ENCODE data around the gene ARIH2. TPM values are rescaled to one million over a fixed set of nuclear protein-coding genes. Genes with fewer than 3 reads are reported as not detected.

ARIH2 gene
- total RNA-seq, 1 experiment from 2014 or later = 119 TPM

GRCh38 chr3:48928679-48929078 lies 10.0 kb downstream of the ARIH2 start:
- DNase-seq (ENCODE audit: low read depth) = peak; percentile 51

- DNase-seq (ENCODE audit: low read depth) = no peak
Measured at GRCh38 chr3:48929358-48930035, 10.9 kb downstream of the ARIH2 start.

- no peak for DNase-seq (ENCODE audit: low read depth)
Measured at GRCh38 chr3:48930590-48930989, 11.9 kb downstream of the ARIH2 start.

- no peak for DNase-seq (ENCODE audit: low read depth)
Measured at GRCh38 chr3:48931944-48932580, 13.4 kb downstream of the ARIH2 start.

- DNase-seq (ENCODE audit: low read depth) = no peak
Measured at GRCh38 chr3:48934333-48934991, 15.8 kb downstream of the ARIH2 start.

GRCh38 chr3:48935530-48935929 lies 16.9 kb downstream of the ARIH2 start:
- no peak for DNase-seq (ENCODE audit: low read depth)

GRCh38 chr3:48938156-48938555 lies 19.5 kb downstream of the ARIH2 start:
- DNase-seq (ENCODE audit: low read depth) = no peak

- no peak for DNase-seq (ENCODE audit: low read depth)
Measured at GRCh38 chr3:48938689-48939088, 20.0 kb downstream of the ARIH2 start.

- no peak for DNase-seq (ENCODE audit: low read depth)
Measured at GRCh38 chr3:48945432-48945831, 26.8 kb downstream of the ARIH2 start.

GRCh38 chr3:48945891-48946549 lies 27.4 kb downstream of the ARIH2 start:
- DNase-seq (ENCODE audit: low read depth) = no peak

GRCh38 chr3:48949376-48949717 lies 30.7 kb downstream of the ARIH2 start:
- DNase-seq (ENCODE audit: low read depth) = no peak

- no peak for DNase-seq (ENCODE audit: low read depth)
Measured at GRCh38 chr3:48950051-48950450, 31.4 kb downstream of the ARIH2 start.

GRCh38 chr3:48951764-48952163 lies 33.1 kb downstream of the ARIH2 start:
- DNase-seq (ENCODE audit: low read depth) = no peak

- DNase-seq (ENCODE audit: low read depth) = peak; percentile 16
Measured at GRCh38 chr3:48952510-48953118, 34.0 kb downstream of the ARIH2 start.

- DNase-seq (ENCODE audit: low read depth) = no peak
Measured at GRCh38 chr3:48957006-48957705, 38.5 kb downstream of the ARIH2 start.

GRCh38 chr3:48960841-48961413 lies 42.3 kb downstream of the ARIH2 start:
- no peak for DNase-seq (ENCODE audit: low read depth)

GRCh38 chr3:48962340-48962739 lies 43.7 kb downstream of the ARIH2 start:
- DNase-seq (ENCODE audit: low read depth) = no peak

GRCh38 chr3:48962939-48963338 lies 44.3 kb downstream of the ARIH2 start:
- DNase-seq (ENCODE audit: low read depth) = no peak

- no peak for DNase-seq (ENCODE audit: low read depth)
Measured at GRCh38 chr3:48963591-48963990, 44.9 kb downstream of the ARIH2 start.

GRCh38 chr3:48966367-48966766 lies 47.7 kb downstream of the ARIH2 start:
- DNase-seq (ENCODE audit: low read depth) = no peak

GRCh38 chr3:48966876-48967361 lies 48.3 kb downstream of the ARIH2 start:
- no peak for DNase-seq (ENCODE audit: low read depth)
